HepG2 (cell line): ENCODE measurements around the gene MIA2. TPM values are rescaled to one million over a fixed set of nuclear protein-coding genes. Genes with fewer than 3 reads are reported as not detected.

Source experiments
- BCLAF1 ChIP-seq: fragments of 450-650 bp; IDR thresholded peaks from 2 replicates; pipeline ENCODE4 v1.6.1; 2017; ENCODE audit warnings: mild to moderate bottlenecking
- LRRFIP1 ChIP-seq: sonication (generic); formaldehyde crosslinking; conservative IDR thresholded peaks from 2 replicates; pipeline ENCODE4 v1.4.0; 2020; ENCODE audit warnings: missing genetic modification reagents
- PHB2 ChIP-seq: fragments of 450-650 bp; IDR thresholded peaks from 2 replicates; pipeline ENCODE4 v1.6.1; 2018; ENCODE audit not compliant: partially characterized antibody
- PITX1 ChIP-seq: sonication (generic); formaldehyde crosslinking; IDR thresholded peaks from 2 replicates; pipeline ENCODE4 v1.5.1; 2020; ENCODE audit warnings: mild to moderate bottlenecking, missing genetic modification reagents
- RARA ChIP-seq: IDR thresholded peaks from 2 replicates; pipeline ENCODE4 v1.6.1; 2016; ENCODE audit warnings: missing genetic modification reagents, missing compliant biosample characterization
- RNF219 ChIP-seq: sonication (generic); formaldehyde crosslinking; IDR thresholded peaks from 2 replicates; pipeline ENCODE4 v1.5.0; 2020; ENCODE audit warnings: mild to moderate bottlenecking, missing genetic modification reagents
- SMAD1 ChIP-seq: sonication (generic); formaldehyde crosslinking; IDR thresholded peaks from 2 replicates; pipeline ENCODE4 v1.4.0; 2020; ENCODE audit warnings: missing genetic modification reagents, low read depth, mild to moderate bottlenecking, borderline replicate concordance
- SP5 ChIP-seq: IDR thresholded peaks from 2 replicates; pipeline ENCODE4 v1.6.1; 2016; ENCODE audit warnings: low read depth, borderline replicate concordance
- SRY ChIP-seq: sonication (generic); formaldehyde crosslinking; IDR thresholded peaks from 2 replicates; pipeline ENCODE4 v1.8.0; 2022; ENCODE audit warnings: mild to moderate bottlenecking, missing genetic modification reagents
- TARDBP ChIP-seq: sonication (generic); formaldehyde crosslinking; IDR thresholded peaks from 2 replicates; pipeline ENCODE4 v1.8.0; 2022; ENCODE audit warnings: mild to moderate bottlenecking, missing genetic modification reagents
- THYN1 ChIP-seq: sonication (generic); formaldehyde crosslinking; IDR thresholded peaks from 2 replicates; pipeline ENCODE4 v1.8.1; 2023; ENCODE audit warnings: low read depth, mild to moderate bottlenecking, moderate library complexity, missing genetic modification reagents, borderline replicate concordance
- ZBTB3 ChIP-seq: sonication (generic); formaldehyde crosslinking; IDR thresholded peaks from 2 replicates; pipeline ENCODE4 v1.4.0; 2020; ENCODE audit warnings: low read depth, mild to moderate bottlenecking, moderate library complexity, missing genetic modification reagents, borderline replicate concordance
- ZBTB37 ChIP-seq: sonication (generic); formaldehyde crosslinking; IDR thresholded peaks from 2 replicates; pipeline ENCODE4 v1.4.0; 2020; ENCODE audit warnings: mild to moderate bottlenecking, missing genetic modification reagents
- ZNF136 ChIP-seq: sonication (generic); formaldehyde crosslinking; IDR thresholded peaks from 2 replicates; pipeline ENCODE4 v1.8.1; 2022; ENCODE audit warnings: low read depth, mild to moderate bottlenecking, moderate library complexity, missing genetic modification reagents
- ZNF326 ChIP-seq: sonication (generic); formaldehyde crosslinking; IDR thresholded peaks from 2 replicates; pipeline ENCODE4 v1.4.0; 2020; ENCODE audit warnings: missing genetic modification reagents, borderline replicate concordance
- ZNF572 ChIP-seq: sonication (generic); formaldehyde crosslinking; IDR thresholded peaks from 2 replicates; pipeline ENCODE4 v1.5.1; 2020; ENCODE audit warnings: mild to moderate bottlenecking, missing genetic modification reagents
- ZNF674 ChIP-seq: sonication (generic); formaldehyde crosslinking; IDR thresholded peaks from 2 replicates; pipeline ENCODE4 v1.5.0; 2020; ENCODE audit warnings: low read depth, mild to moderate bottlenecking, missing genetic modification reagents
- ZZZ3 ChIP-seq: sonication (generic); formaldehyde crosslinking; IDR thresholded peaks from 2 replicates; pipeline ENCODE4 v1.4.0; 2020; ENCODE audit warnings: missing genetic modification reagents, mild to moderate bottlenecking, borderline replicate concordance
- polyA plus RNA-seq, 8 experiments: library from polyadenylated mRNA; depleted of rRNA in 3 of 8; stranded (reverse) in 7 of 8; unstranded in 1 of 8; fragments of >200 nt; fragmentation: Illumina TruSeq in 4 of 8; extraction: Trizol in 4 of 8; gene quantifications; 2 replicates each; pipeline versions ENCODE4 v1.2.1 to v1.2.3, GENCODE V29; 2011 to 2016; ENCODE audit warnings: low read depth in 4 of 8, missing spikeins in 1 of 8, mixed read lengths in 1 of 8; ENCODE audit not compliant: insufficient read depth in 1 of 8
- total RNA-seq, 5 experiments: library from RNA; depleted of rRNA; stranded (reverse); fragments of >200 nt; fragmentation: Illumina TruSeq; extraction: Trizol; gene quantifications; 2 replicates each; pipeline ENCODE4 v1.2.3, GENCODE V29; 2016; ENCODE audit warnings: low read depth in 1 of 5
- TF ChIP-seq, protein P1 (sequence below): IDR thresholded peaks from 2 replicates; pipeline ENCODE4 v1.6.1; 2016; ENCODE audit warnings: low read depth, borderline replicate concordance

The MIA2 gene
- total and polyA plus RNA-seq, 2 of the 13 experiments (the other 11 are each of a cell fraction or from before 2014, with no cell fraction given), result 134 to 158 TPM

DNA sequence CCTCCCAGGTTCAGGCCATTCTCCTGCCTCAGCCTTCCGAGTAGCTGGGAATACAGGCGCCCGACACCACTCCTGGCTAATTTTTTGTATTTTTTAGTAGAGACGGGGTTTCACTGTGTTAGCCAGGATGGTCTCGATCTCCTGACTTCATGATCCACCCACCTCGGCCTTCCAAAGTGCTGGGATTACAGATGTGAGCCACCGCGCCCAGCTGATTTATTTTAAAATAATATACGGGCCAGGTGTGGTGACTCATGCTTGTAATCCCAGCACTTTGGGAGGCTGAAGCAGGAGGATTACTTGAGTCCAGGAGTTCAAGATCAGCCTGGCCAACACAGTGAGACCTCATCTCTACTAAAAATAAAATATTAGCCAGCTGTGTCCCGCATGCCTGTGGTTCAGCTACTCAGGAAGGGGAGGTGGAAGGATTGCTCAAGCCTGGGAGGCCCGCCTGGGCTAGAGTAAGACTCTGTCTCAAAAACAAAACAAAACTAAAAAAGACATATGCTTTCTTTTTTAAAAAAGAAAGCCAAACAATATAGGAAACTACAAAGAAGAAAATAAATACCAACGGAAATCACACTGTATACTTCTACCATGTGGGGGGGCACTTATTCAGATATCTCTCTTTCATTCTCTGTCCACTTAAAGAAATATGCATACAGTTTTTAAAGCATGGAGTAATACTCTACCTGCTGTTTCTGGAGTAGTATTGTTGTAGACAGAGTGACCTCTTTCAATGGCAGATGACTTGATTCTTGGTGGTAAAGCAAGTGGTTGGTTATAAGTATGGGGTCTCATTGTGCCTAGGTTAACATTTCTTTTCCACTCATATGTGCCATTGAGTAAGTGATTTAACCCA, 930 bp upstream of the MIA2 start (continued):
- TF ChIP-seq LRRFIP1 (CRISPR knock-in tag) (no peak), ZZZ3 (CRISPR knock-in tag) (no peak), PHB2 (no peak), BCLAF1 (no peak), RNF219 (CRISPR knock-in tag) (no peak), THYN1 (CRISPR knock-in tag) (peak; percentile 86; the same call in 1 of the 2 replicates), RARA (peak; percentile 23; the same call in 1 of the 2 replicates), SRY (CRISPR knock-in tag) (no peak; the same call in 1 of the 2 replicates), SP5 (CRISPR knock-in tag) (0 out of 2 replicates have a peak, but pooled peaks have one; percentile 41), PITX1 (CRISPR knock-in tag) (peak; percentile 78), ZBTB3 (CRISPR knock-in tag) (no peak), SMAD1 (CRISPR knock-in tag) (no peak), ZNF674 (CRISPR knock-in tag) (no peak), ZNF136 (CRISPR knock-in tag) (no peak), ZBTB37 (peak; percentile 73; the same call in 1 of the 2 replicates), ZNF572 (0 out of 2 replicates have a peak, but pooled peaks have one; percentile 66), ZNF326 (CRISPR knock-in tag) (no peak), TARDBP (CRISPR knock-in tag) (peak; percentile 89)
- TF ChIP-seq, protein P1, sequence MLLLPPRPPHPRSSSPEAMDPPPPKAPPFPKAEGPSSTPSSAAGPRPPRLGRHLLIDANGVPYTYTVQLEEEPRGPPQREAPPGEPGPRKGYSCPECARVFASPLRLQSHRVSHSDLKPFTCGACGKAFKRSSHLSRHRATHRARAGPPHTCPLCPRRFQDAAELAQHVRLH, result peak; percentile 92
